Tibial nerve (tissue), 4 donors: ENCODE measurements around the gene TMEM205. TPM values are rescaled to one million over a fixed set of nuclear protein-coding genes. Genes with fewer than 3 reads are reported as not detected.

Source experiments
- DNase-seq, 2 donors: peaks; one replicate each; pipeline ENCODE4 v3.0.0-alpha.2; 2019; ENCODE audit warnings: low spot score in 2 of 2
- H3K27ac ChIP-seq, 4 donors: fragments of 200-600 bp; sonication (generic) in 3 of 4; one replicate each; pipeline ENCODE4 v1.5.1; 2017 to 2019; ENCODE audit warnings: mild to moderate bottlenecking in 1 of 4
- H3K27me3 ChIP-seq, 2 donors: fragments of 200-600 bp; sonication (generic) in 1 of 2; one replicate each; pipeline versions ENCODE4 v1.5.1 to v1.6.0; 2017 to 2019
- H3K36me3 ChIP-seq, 3 donors: fragments of 200-600 bp; sonication (generic); one replicate each; pipeline ENCODE4 v1.5.1; 2018 to 2019
- H3K4me1 ChIP-seq, 4 donors: fragments of 200-600 bp; sonication (generic) in 3 of 4; one replicate each; pipeline ENCODE4 v1.5.1; 2017 to 2019
- H3K4me3 ChIP-seq, 4 donors: fragments of 200-600 bp; sonication (generic) in 3 of 4; one replicate each; pipeline ENCODE4 v1.5.1; 2017 to 2019; ENCODE audit warnings: mild to moderate bottlenecking in 1 of 4, moderate library complexity in 1 of 4
- H3K9me3 ChIP-seq, 4 donors: fragments of 200-600 bp; sonication (generic) in 3 of 4; one replicate each; pipeline ENCODE4 v1.5.1; 2017 to 2019
- CTCF ChIP-seq, 5 experiments: fragments of 200-600 bp in 3 of 5; fragments of 450-650 bp in 2 of 5; sonication (generic) in 3 of 5; IDR thresholded peaks; one replicate each; pipeline ENCODE4 v1.5.1; 2016 to 2019; ENCODE audit warnings: antibody characterized with exemption in 5 of 5, mild to moderate bottlenecking in 3 of 5, moderate library complexity in 2 of 5
- EP300 ChIP-seq, 2 donors: sonication (generic); formaldehyde crosslinking; IDR thresholded peaks; one replicate each; pipeline ENCODE4 v1.6.1; 2017; ENCODE audit warnings: antibody characterized with exemption in 2 of 2, mild to moderate bottlenecking in 1 of 2
- POLR2A ChIP-seq, 2 donors: fragments of 450-650 bp; IDR thresholded peaks; one replicate each; pipeline ENCODE4 v1.6.1; 2017; ENCODE audit warnings: antibody characterized with exemption in 2 of 2, mild to moderate bottlenecking in 2 of 2, moderate library complexity in 2 of 2
- WGBS, 2 donors: methylation state at CpG; one replicate each; pipeline ENCODE4 v1.1.5; 2018; 5-methylcytosine and 5-hydroxymethylcytosine counted together
- total RNA-seq, 4 donors: library from RNA; depleted of rRNA; stranded (reverse); fragments of >200 nt; gene quantifications; one replicate each; pipeline ENCODE4 v1.1.0, GENCODE V29; 2016

TMEM205 gene
- 100 to 1,000 TPM; 145 to 238 (median 189) TPM for total RNA-seq

GRCh38 chr19:11346104-11346940, at the start of gene TMEM205, which contains the start of gene CCDC159:
Gene TMEM205 (minus strand): TSS chr19:11346268. CDS start chr19:11345619, 649 bp downstream.
Gene CCDC159 (plus strand): TSS chr19:11346519. CDS start chr19:11346607, 88 bp downstream.
- TF ChIP-seq CTCF (IDR thresholded peaks at IDR 0.05), result peak in 1 of 5 experiments; percentile 33
- peak; percentile 90 to 91 for TF ChIP-seq EP300 (IDR thresholded peaks at IDR 0.05)
- TF ChIP-seq POLR2A (IDR thresholded peaks at IDR 0.05), result peak; percentile 56 to 74
- peak; percentile 96 to 97 for DNase-seq
- WGBS, 2 donors, result 1% methylated on average over 50 of the region's 50 CpGs
- Histone ChIP-seq H3K27ac (peak within 1 kb of the TSS; percentile 81 to 96 (median 86)), H3K36me3 (peaks cover 0 to 31% (median 0%) of the 10 kb centered on the region in 3 donors), H3K9me3 (peaks cover 0 to 11% (median 0%) of the 10 kb centered on the region in 4 donors), H3K4me1 (peaks cover 0 to 35% (median 23%) of the 10 kb centered on the region in 4 donors), H3K4me3 (peak within 1 kb of the TSS; percentile 50 to 79 (median 62)), H3K27me3 (no peaks in the 10 kb centered on the region)

GRCh38 chr19:11390933-11391680, 45.0 kb upstream of the TMEM205 start:
- Histone ChIP-seq H3K27ac (no peak overlapping the region), H3K36me3 (no peaks in the 10 kb centered on the region), H3K4me1 (no peaks in the 10 kb centered on the region), H3K27me3 (no peaks in the 10 kb centered on the region), H3K4me3 (no peak overlapping the region), H3K9me3 (peaks cover 0 to 9% (median 0%) of the 10 kb centered on the region in 4 donors)
- no peak for DNase-seq
- no peak for TF ChIP-seq POLR2A (IDR thresholded peaks at IDR 0.05)
- no peak for TF ChIP-seq EP300 (IDR thresholded peaks at IDR 0.05)
- TF ChIP-seq CTCF (IDR thresholded peaks at IDR 0.05), result no peak
- 78% methylated on average over 4 of the region's 4 CpGs for WGBS, 2 donors

- Histone ChIP-seq H3K4me1 (no peaks in the 10 kb centered on the region), H3K4me3 (no peak overlapping the region), H3K9me3 (peaks cover 0 to 9% (median 0%) of the 10 kb centered on the region in 4 donors), H3K27ac (no peak overlapping the region), H3K27me3 (no peaks in the 10 kb centered on the region), H3K36me3 (no peaks in the 10 kb centered on the region)
- TF ChIP-seq CTCF (IDR thresholded peaks at IDR 0.05) (no peak), POLR2A (IDR thresholded peaks at IDR 0.05) (no peak), EP300 (IDR thresholded peaks at IDR 0.05) (no peak)
- no peak for DNase-seq
- WGBS, 2 donors, result 92 to 95% methylated on average over 2 of the region's 2 CpGs
Measured at GRCh38 chr19:11390359-11390758, 44.3 kb upstream of the TMEM205 start.

- DNase-seq, result no peak
- 72 to 76% methylated on average over 19 of the region's 19 CpGs for WGBS, 2 donors
- Histone ChIP-seq H3K36me3 (no peaks in the 10 kb centered on the region), H3K9me3 (peaks cover 0 to 9% (median 0%) of the 10 kb centered on the region in 4 donors), H3K4me1 (peaks cover 0 to 21% (median 13%) of the 10 kb centered on the region in 4 donors), H3K4me3 (no peak overlapping the region), H3K27ac (peak overlapping the region in 2 of 4 donors; percentile 14 to 16), H3K27me3 (peaks cover 0 to 19% of the 10 kb centered on the region in 2 donors)
- TF ChIP-seq EP300 (IDR thresholded peaks at IDR 0.05) (no peak), POLR2A (IDR thresholded peaks at IDR 0.05) (no peak), CTCF (IDR thresholded peaks at IDR 0.05) (no peak)
Measured at GRCh38 chr19:11387162-11388034, 41.3 kb upstream of the TMEM205 start.
